NCI-H1694 (cell line): ENCODE measurements around the gene SYNM.
A peak's percentile ranks its signal among the peaks of the same experiment; 100 is the strongest.

ENCODE experiments used
- DNase-seq: peaks from one replicate; lab custom pipeline; 2025; lab: John Stamatoyannopoulos, UW

SYNM gene

GRCh38 chr15:99084965-99085364 is 19.9 kb upstream of the SYNM start:
- DNase-seq: no peak

- no peak for DNase-seq
These were observed 19.2 kb upstream of the SYNM start for GRCh38 chr15:99085413-99086326.

GRCh38 chr15:99086327-99086667 is 18.6 kb upstream of the SYNM start:
- no peak for DNase-seq

GRCh38 chr15:99087405-99087943 is 17.4 kb upstream of the SYNM start:
- no peak for DNase-seq

GRCh38 chr15:99090011-99090699 is 14.7 kb upstream of the SYNM start:
- DNase-seq: no peak

GRCh38 chr15:99090938-99091337 is 13.9 kb upstream of the SYNM start:
- DNase-seq: no peak

DNA sequence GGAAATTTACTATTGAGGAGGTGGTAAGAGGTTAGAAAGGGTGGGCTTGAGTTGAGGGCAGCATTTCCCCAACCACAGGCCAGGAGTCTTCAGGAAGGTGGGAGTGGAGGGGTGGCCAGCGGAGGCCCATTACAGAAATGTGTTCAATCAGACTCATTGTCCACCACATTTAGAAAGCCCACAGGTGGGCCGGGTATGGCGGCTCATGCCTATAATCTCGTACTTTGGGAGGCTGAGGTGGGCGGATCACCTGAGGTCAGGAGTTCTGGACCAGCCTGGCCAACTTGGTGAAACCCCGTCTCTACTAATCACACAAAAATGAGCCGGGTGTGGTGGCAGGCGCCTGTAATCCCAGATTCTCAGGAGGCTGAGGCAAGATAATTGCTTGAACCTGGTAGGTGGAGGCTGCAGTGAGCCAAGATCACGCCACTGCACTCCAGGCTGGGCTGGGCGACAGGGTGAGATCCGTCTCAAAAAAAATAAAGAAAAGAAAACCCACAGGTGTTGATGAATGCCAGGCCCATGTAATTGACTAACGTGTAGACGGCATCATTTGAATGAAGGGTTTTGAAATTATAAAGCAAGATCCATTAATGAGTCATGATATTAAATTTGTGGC is 12.2 kb upstream of the SYNM start:
- DNase-seq: no peak

GRCh38 chr15:99095626-99096025 is 9.3 kb upstream of the SYNM start:
- DNase-seq: no peak

DNA sequence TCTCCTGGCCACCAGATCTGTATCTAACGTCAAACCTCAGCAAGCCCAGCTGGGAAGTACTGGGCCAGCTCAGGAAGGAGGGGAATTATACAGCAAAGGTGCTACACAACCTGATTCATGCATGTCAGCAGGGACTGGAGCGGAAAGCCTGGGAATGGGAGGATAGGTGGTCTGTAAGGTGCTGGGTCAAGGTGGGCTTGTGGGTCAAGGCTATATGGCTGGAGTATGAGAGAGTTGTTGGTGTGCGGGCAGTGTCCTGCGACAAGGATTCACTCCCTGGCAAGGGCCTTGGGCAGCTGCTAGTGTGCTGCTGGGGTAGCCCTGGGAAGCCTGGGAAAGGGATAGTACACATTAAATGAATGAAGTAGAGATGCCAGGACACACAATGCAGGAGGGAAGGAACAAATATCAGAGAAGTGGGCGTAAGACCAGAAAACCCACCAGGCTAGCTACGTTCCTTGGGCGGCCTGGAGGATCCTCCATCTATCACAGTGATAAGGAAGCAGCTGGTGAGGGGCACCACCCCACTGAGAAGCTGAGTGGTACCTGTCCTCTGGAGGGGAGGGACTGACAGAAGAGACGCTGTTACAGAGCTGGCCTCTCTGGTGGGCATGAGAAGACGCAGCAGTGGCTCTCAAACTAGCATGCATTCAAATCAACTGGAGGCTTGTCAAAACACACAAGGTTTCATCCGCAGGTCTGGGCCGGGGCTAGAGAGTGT is 8.5 kb upstream of the SYNM start:
- no peak for DNase-seq

- DNase-seq: no peak
These were observed 7.9 kb upstream of the SYNM start for GRCh38 chr15:99096894-99097426.

GRCh38 chr15:99097441-99098410 is 7.2 kb upstream of the SYNM start:
- DNase-seq: no peak

- no peak for DNase-seq
These were observed 6.5 kb upstream of the SYNM start for GRCh38 chr15:99098426-99098825.

DNA sequence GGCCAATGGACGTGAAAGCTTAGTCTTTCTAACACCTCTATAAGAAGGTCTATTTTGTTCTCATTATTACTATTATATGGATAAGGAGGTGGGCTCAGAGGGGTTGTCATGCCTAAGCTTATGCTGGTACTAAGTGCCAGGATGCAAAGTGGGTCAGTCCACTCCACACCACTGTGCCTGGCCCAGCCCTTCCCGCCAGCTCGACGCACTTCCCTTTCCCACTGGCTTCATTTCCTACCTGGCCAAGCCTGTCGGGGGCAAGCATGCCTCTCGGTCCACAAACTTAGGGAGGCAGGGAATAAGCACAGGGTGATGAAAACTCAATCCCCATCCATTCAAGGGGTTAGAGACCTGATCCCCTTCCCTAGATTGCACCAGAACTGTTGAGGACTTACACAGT is 5.9 kb upstream of the SYNM start:
- no peak for DNase-seq

DNA sequence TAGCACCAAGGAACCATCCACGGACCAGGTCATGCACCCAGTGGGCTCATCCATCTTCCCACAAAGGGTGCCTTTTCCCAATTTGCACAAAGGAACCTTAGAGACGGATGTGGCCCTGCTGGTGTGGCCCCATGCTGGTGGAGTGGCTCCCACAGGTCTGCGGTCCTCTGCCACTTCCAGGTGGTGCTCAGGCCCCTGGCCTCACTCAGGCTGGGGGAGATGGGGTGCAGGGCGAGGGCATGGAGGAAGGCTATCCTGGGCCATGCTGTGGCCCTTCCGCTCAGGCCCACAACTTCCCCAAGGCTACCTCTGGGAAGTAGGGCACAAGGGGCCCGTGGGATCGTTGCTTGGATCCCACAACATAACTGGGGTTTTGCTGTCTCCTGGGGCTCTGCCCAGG is 5.2 kb upstream of the SYNM start:
- DNase-seq: no peak

DNA sequence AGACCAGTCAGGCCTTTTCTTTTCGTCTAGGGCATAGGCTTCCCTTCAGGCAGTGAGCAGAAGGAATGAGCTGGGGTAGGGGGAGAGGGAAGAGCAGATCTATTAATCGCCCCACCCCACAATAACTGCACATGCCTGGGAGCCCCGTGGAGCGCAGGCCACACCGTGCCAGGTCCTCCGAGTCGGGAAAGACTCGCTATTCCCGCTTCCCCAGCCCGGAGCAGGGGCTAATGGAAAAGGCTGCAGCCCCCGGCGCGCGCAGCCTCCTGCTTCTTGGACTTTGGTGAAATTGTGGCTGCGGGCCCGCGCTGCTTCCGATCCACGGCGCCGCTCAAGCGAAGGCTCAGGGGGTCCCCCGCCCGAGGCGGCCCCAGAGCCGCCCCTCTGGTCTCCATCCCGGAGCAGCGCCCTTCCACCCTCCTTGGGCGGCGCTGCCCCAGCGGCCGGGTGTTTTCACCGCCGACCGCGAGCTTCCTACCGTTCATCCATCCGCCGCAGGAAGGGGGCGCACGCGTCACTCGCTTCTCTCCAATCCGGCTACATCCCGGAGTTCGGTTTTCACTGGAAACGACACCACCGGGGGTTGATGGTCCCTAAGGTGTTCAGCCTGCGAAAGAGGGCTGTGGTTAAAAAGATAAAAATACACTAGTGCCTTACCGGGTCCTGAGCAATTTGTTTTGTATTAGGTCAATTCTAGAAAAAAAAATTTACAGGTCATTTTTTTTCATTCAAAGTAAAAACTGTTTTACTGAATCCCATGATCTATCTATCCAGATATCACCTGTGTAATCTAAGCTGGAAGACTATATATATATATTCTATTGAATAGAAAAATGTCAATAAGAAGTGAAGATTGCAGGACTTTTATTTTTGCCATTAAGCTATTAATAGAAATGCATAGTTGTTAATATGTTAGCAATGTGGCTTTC is 4.4 kb upstream of the SYNM start:
- DNase-seq: peak; percentile 17

GRCh38 chr15:99101501-99101900 is 3.4 kb upstream of the SYNM start:
- DNase-seq: no peak

DNA sequence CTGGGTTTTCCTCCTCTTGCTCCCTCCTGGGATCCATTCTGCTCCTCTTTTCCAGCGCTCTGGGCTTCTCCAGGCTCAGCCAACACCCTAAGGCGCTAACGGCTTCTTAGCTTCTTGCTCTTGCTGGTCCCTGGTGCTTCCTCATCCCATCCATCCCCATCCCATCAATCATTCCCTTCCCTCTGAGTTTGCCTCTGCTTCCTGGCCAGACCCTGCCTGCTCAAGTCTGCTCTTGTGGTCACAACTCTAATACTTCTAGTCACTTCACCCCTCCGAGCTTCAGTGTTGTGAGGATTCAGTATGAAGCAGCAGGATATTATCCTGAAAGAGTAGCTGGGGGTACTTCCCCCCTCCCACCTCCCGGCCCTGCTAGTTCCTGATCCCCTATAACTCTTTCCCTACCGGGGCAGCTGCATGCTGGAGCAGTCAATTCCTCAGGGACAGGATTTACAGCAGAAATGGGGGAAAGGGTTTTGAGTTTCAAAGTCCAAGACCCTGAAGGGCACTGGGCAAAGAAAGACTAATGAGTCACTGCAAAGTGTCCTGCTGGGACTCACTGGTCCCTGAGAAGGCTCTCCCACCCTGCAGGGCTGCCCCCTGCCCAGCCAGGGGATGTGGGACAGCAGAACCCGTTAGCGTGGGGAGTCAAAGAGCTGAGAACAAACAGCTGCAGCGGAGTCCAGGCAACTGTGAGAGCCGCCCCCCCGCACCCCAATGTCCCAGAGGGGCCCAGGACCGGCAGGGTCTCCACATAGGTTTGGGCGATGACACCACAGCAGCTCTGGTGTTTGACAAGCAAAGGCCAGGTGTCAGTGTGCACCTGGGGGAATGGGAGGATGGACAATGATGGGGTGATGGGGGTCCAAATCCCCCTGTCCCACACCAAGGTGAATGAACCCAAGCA is 2.3 kb upstream of the SYNM start:
- DNase-seq: no peak

GRCh38 chr15:99103279-99103678 is 1.6 kb upstream of the SYNM start:
- no peak for DNase-seq
